ENCODE measurements around the gene CLEC14A. TPM values are rescaled to one million over a fixed set of nuclear protein-coding genes. Genes with fewer than 3 reads are reported as not detected.
A peak's percentile ranks its signal among the peaks of the same experiment; 100 is the strongest.

Gene CLEC14A
- total and polyA plus RNA-seq, 2 donors (not counting 1 experiment from before 2014, with no cell fraction given): 3.9 to 5.3 TPM

- Histone ChIP-seq H3K4me1 (ENCODE audit: control insufficient read depth, extremely low read depth, insufficient read depth, low read length) (peaks cover 2% of the 10 kb centered on the region), H2AFZ (ENCODE audit: low read length) (no peak overlapping the region), H3K27me3 (ENCODE audit: control insufficient read depth, insufficient read depth, low read length) (no peaks in the 10 kb centered on the region), H3K4me3 (replicated peaks in 1 of 4; ENCODE audit: control extremely low read depth in 1 of 4, insufficient read depth in 1 of 4, low read depth in 3 of 4, low read length in 4 of 4) (no peak overlapping the region), H4K20me1 (ENCODE audit: control insufficient read depth, extremely low read depth, insufficient read depth, low read length) (no peaks in the 10 kb centered on the region), H3K4me2 (ENCODE audit: extremely low read depth, insufficient read depth, low read length) (no peak overlapping the region), H3K27ac (ENCODE audit: insufficient read depth, low read length) (no peak overlapping the region), H3K9me3 (ENCODE audit: control insufficient read depth, insufficient read depth, low read depth, low read length) (no peaks in the 10 kb centered on the region), H3K9ac (ENCODE audit: insufficient read depth, low read length) (no peak overlapping the region), H3K79me2 (ENCODE audit: control insufficient read depth, insufficient read depth, low read length) (no peaks in the 10 kb centered on the region), H3K36me3 (ENCODE audit: control insufficient read depth, insufficient read depth, low read length) (no peaks in the 10 kb centered on the region)
- DNase-seq (ENCODE audit: low read depth in 2 of 2): peak; percentile 8 to 61
- TF ChIP-seq, protein P1, sequence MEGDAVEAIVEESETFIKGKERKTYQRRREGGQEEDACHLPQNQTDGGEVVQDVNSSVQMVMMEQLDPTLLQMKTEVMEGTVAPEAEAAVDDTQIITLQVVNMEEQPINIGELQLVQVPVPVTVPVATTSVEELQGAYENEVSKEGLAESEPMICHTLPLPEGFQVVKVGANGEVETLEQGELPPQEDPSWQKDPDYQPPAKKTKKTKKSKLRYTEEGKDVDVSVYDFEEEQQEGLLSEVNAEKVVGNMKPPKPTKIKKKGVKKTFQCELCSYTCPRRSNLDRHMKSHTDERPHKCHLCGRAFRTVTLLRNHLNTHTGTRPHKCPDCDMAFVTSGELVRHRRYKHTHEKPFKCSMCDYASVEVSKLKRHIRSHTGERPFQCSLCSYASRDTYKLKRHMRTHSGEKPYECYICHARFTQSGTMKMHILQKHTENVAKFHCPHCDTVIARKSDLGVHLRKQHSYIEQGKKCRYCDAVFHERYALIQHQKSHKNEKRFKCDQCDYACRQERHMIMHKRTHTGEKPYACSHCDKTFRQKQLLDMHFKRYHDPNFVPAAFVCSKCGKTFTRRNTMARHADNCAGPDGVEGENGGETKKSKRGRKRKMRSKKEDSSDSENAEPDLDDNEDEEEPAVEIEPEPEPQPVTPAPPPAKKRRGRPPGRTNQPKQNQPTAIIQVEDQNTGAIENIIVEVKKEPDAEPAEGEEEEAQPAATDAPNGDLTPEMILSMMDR (conservative IDR thresholded peaks at IDR 0.05 in 1 of 2, IDR thresholded peaks at IDR 0.05 in 1 of 2; ENCODE audit: low read depth in 1 of 2, low read length in 2 of 2): no peak
- no peak for TF ChIP-seq EZH2 (IDR thresholded peaks at IDR 0.05; ENCODE audit: low read length, missing control alignments)
Observed at GRCh38 chr14:38238332-38238731, 17.6 kb downstream of the CLEC14A start.

DNA sequence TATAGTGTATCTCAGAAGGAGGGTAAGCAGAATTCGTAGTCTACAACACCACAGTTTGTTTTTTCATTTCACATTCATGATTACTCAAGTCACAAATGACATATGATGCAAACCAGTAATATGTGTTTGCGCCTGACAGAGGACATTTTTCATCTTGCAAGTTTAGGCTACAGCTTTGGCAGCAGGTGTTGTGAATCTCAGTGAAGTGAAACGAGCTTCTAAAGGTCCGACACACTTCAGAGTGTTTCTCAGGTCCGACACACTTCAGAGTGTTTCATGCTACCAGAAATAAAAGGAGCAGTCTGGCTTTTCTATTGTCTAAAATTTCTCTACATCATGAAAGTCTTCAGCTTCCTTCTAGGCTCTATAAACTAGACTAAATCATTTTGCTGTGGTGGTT lies 22.7 kb downstream of the CLEC14A start:
- H3K4me2 ChIP-seq (ENCODE audit: extremely low read depth, insufficient read depth, low read length): no peak overlapping the region

DNA sequence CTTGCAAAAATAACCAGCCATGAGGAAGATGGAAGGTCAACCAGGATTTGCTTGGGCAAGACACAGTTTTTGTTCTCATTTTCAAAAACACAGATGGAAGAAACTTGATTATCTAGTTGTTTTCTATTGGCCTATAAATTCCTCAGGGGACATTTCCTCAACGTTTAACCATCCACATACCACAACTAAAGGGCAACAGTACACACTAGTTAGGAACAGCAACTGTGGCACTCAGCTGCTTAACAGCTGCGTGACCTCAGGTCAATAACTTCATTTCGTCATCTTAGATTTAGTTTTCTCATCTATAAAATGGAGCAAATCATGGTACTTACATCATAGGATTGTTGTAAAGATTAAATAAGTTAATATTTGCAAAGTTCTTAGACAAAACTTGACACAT lies 29.5 kb downstream of the CLEC14A start:
- Histone ChIP-seq H3K9me3 (ENCODE audit: control insufficient read depth, insufficient read depth, low read depth, low read length) (no peaks in the 10 kb centered on the region), H3K36me3 (ENCODE audit: control insufficient read depth, insufficient read depth, low read length) (no peaks in the 10 kb centered on the region), H3K79me2 (ENCODE audit: control insufficient read depth, insufficient read depth, low read length) (no peaks in the 10 kb centered on the region), H3K9ac (ENCODE audit: insufficient read depth, low read length) (no peak overlapping the region), H2AFZ (ENCODE audit: low read length) (no peak overlapping the region), H3K27me3 (ENCODE audit: control insufficient read depth, insufficient read depth, low read length) (no peaks in the 10 kb centered on the region), H3K4me1 (ENCODE audit: control insufficient read depth, extremely low read depth, insufficient read depth, low read length) (no peaks in the 10 kb centered on the region), H4K20me1 (ENCODE audit: control insufficient read depth, extremely low read depth, insufficient read depth, low read length) (no peaks in the 10 kb centered on the region), H3K4me2 (ENCODE audit: extremely low read depth, insufficient read depth, low read length) (no peak overlapping the region), H3K4me3 (replicated peaks in 1 of 4; ENCODE audit: control extremely low read depth in 1 of 4, insufficient read depth in 1 of 4, low read depth in 3 of 4, low read length in 4 of 4) (no peak overlapping the region), H3K27ac (ENCODE audit: insufficient read depth, low read length) (no peak overlapping the region)
- TF ChIP-seq EZH2 (IDR thresholded peaks at IDR 0.05; ENCODE audit: low read length, missing control alignments): no peak
- TF ChIP-seq, protein P1 (conservative IDR thresholded peaks at IDR 0.05 in 1 of 2, IDR thresholded peaks at IDR 0.05 in 1 of 2; ENCODE audit: low read depth in 1 of 2, low read length in 2 of 2): no peak
- DNase-seq (ENCODE audit: low read depth in 2 of 2): no peak

More for the DNA sequence above, 22.7 kb downstream of the CLEC14A start:
- no peaks in the 10 kb centered on the region for H4K20me1 ChIP-seq (ENCODE audit: control insufficient read depth, extremely low read depth, insufficient read depth, low read length)
- H3K27ac ChIP-seq (ENCODE audit: insufficient read depth, low read length): no peak overlapping the region
- H3K36me3 ChIP-seq (ENCODE audit: control insufficient read depth, insufficient read depth, low read length): no peaks in the 10 kb centered on the region
- no peaks in the 10 kb centered on the region for H3K4me1 ChIP-seq (ENCODE audit: control insufficient read depth, extremely low read depth, insufficient read depth, low read length)
- no peak for DNase-seq (ENCODE audit: low read depth in 2 of 2)
- H2AFZ ChIP-seq (ENCODE audit: low read length): no peak overlapping the region
- H3K9me3 ChIP-seq (ENCODE audit: control insufficient read depth, insufficient read depth, low read depth, low read length): no peaks in the 10 kb centered on the region
- no peaks in the 10 kb centered on the region for H3K27me3 ChIP-seq (ENCODE audit: control insufficient read depth, insufficient read depth, low read length)
- no peak for TF ChIP-seq EZH2 (IDR thresholded peaks at IDR 0.05; ENCODE audit: low read length, missing control alignments)
- TF ChIP-seq, protein P1 (conservative IDR thresholded peaks at IDR 0.05 in 1 of 2, IDR thresholded peaks at IDR 0.05 in 1 of 2; ENCODE audit: low read depth in 1 of 2, low read length in 2 of 2): no peak
- no peak overlapping the region for H3K4me3 ChIP-seq (replicated peaks in 1 of 4; ENCODE audit: control extremely low read depth in 1 of 4, insufficient read depth in 1 of 4, low read depth in 3 of 4, low read length in 4 of 4)
- H3K79me2 ChIP-seq (ENCODE audit: control insufficient read depth, insufficient read depth, low read length): no peaks in the 10 kb centered on the region
- H3K9ac ChIP-seq (ENCODE audit: insufficient read depth, low read length): no peak overlapping the region

All from fibroblast of lung (primary cell).